Upper lobe of left lung (tissue), 6 donors: Measurements from ENCODE around the gene TRIM29. TPM values are rescaled to one million over a fixed set of nuclear protein-coding genes. Genes with fewer than 3 reads are reported as not detected.

ENCODE experiments used
- ATAC-seq, 2 donors: fragments of 200-7000 bp; cut with Tn5 transposase; one replicate each; pipeline ENCODE4 v1.9.1; 2022; ENCODE audit warnings: mild to moderate bottlenecking in 2 of 2, moderate library complexity in 2 of 2; ENCODE audit not compliant: low FRiP score in 2 of 2
- DNase-seq, 2 donors: peaks; one replicate each; pipeline ENCODE4 v3.0.0-alpha.2; 2019 to 2020
- H3K27ac ChIP-seq, 4 donors: fragments of 200-600 bp; sonication (generic); one replicate each; pipeline ENCODE4 v1.5.1; 2016 to 2019
- H3K27me3 ChIP-seq, 4 donors: fragments of 200-600 bp; sonication (generic); one replicate each; pipeline ENCODE4 v1.5.1; 2017 to 2019
- H3K36me3 ChIP-seq, 4 donors: fragments of 200-600 bp; sonication (generic); one replicate each; pipeline ENCODE4 v1.5.1; 2016 to 2019
- H3K4me1 ChIP-seq, 4 donors: fragments of 200-600 bp; sonication (generic); one replicate each; pipeline ENCODE4 v1.5.1; 2018 to 2019
- H3K4me3 ChIP-seq, 4 donors: fragments of 200-600 bp; sonication (generic); one replicate each; pipeline ENCODE4 v1.5.1; 2017 to 2019; ENCODE audit warnings: mild to moderate bottlenecking in 2 of 4, moderate library complexity in 1 of 4
- H3K9me3 ChIP-seq, 4 donors: fragments of 200-600 bp; sonication (generic); one replicate each; pipeline ENCODE4 v1.5.1; 2018 to 2019
- CTCF ChIP-seq, 6 experiments: fragments of 450-650 bp in 4 of 6; fragments of 200-600 bp in 2 of 6; sonication (generic) in 2 of 6; IDR thresholded peaks; one replicate each; pipeline ENCODE4 v1.5.1; 2016 to 2019; ENCODE audit warnings: antibody characterized with exemption in 6 of 6
- EP300 ChIP-seq, 4 donors: sonication (generic); formaldehyde crosslinking; IDR thresholded peaks; one replicate each; pipeline ENCODE4 v1.5.1; 2017; ENCODE audit warnings: antibody characterized with exemption in 4 of 4, control low read depth in 2 of 4
- POLR2A ChIP-seq, 4 donors: fragments of 450-650 bp; IDR thresholded peaks; one replicate each; pipeline ENCODE4 v1.5.1; 2016 to 2017; ENCODE audit warnings: antibody characterized with exemption in 4 of 4, mild to moderate bottlenecking in 2 of 4
- POLR2AphosphoS5 ChIP-seq, 2 donors: sonication (generic); formaldehyde crosslinking; IDR thresholded peaks; one replicate each; pipeline ENCODE4 v1.5.1; 2017; ENCODE audit warnings: antibody characterized with exemption in 2 of 2
- WGBS, 2 donors: methylation state at CpG; one replicate each; pipeline ENCODE4 v1.1.5; 2017 to 2018; 5-methylcytosine and 5-hydroxymethylcytosine counted together
- total RNA-seq, 6 donors: library from RNA; depleted of rRNA in 4 of 6; stranded (reverse); fragments of >200 nt in 4 of 6; gene quantifications; one replicate each; pipeline versions ENCODE4 v1.1.0 to v1.2.1, GENCODE V29; 2016 to 2021
- donor health status: DM: no; HTN: no; CAD: no; lungs with moderate emphysema.
- donor health status: DM: no; HTN: yes; CAD: no; lungs with severe emphysema.

The TRIM29 gene
- total RNA-seq, 6 donors from 2014 or later, result 2.3 to 36.7 (median 8.4) TPM

GRCh38 chr11:120135838-120136237, 2.1 kb downstream of the TRIM29 start:
- Histone ChIP-seq H3K4me3 (no peak overlapping the region), H3K9me3 (no peaks in the 10 kb centered on the region), H3K27ac (no peak overlapping the region), H3K4me1 (no peaks in the 10 kb centered on the region), H3K27me3 (no peaks in the 10 kb centered on the region), H3K36me3 (no peaks in the 10 kb centered on the region)
- no peak for ATAC-seq
- 73 to 94% methylated on average over 2 of the region's 2 CpGs for WGBS, 2 donors
- peak in 1 of 2 donors; percentile 7 for DNase-seq
- no peak for TF ChIP-seq CTCF (IDR thresholded peaks at IDR 0.05)
- no peak for TF ChIP-seq POLR2A (IDR thresholded peaks at IDR 0.05)
- TF ChIP-seq EP300 (IDR thresholded peaks at IDR 0.05), result no peak
- TF ChIP-seq POLR2AphosphoS5 (IDR thresholded peaks at IDR 0.05), result no peak

GRCh38 chr11:120134931-120135228, 3.0 kb downstream of the TRIM29 start:
- Histone ChIP-seq H3K27ac (no peak overlapping the region), H3K36me3 (no peaks in the 10 kb centered on the region), H3K4me3 (no peak overlapping the region), H3K27me3 (no peaks in the 10 kb centered on the region), H3K4me1 (no peaks in the 10 kb centered on the region), H3K9me3 (no peaks in the 10 kb centered on the region)
- DNase-seq (no peak), ATAC-seq (no peak)
- TF ChIP-seq EP300 (IDR thresholded peaks at IDR 0.05), result no peak
- no peak for TF ChIP-seq POLR2AphosphoS5 (IDR thresholded peaks at IDR 0.05)
- 96 to 100% methylated on average over 1 to 5 of the region's 5 CpGs for WGBS, 2 donors

- Histone ChIP-seq H3K4me1 (no peaks in the 10 kb centered on the region), H3K9me3 (no peaks in the 10 kb centered on the region), H3K4me3 (no peak overlapping the region), H3K27ac (no peak overlapping the region), H3K27me3 (no peaks in the 10 kb centered on the region), H3K36me3 (no peaks in the 10 kb centered on the region)
- DNase-seq (peak in 1 of 2 donors; percentile 12), ATAC-seq (no peak)
- TF ChIP-seq POLR2AphosphoS5 (IDR thresholded peaks at IDR 0.05) (no peak), CTCF (IDR thresholded peaks at IDR 0.05) (no peak), POLR2A (IDR thresholded peaks at IDR 0.05) (no peak), EP300 (IDR thresholded peaks at IDR 0.05) (no peak)
- WGBS, 2 donors, result 81 to 87% methylated on average over 10 to 14 of the region's 14 CpGs
Observed at GRCh38 chr11:120134106-120134930, 3.6 kb downstream of the TRIM29 start.

GRCh38 chr11:120133216-120134105, 4.5 kb downstream of the TRIM29 start:
- H3K27ac ChIP-seq, result no peak overlapping the region
- H3K4me1 ChIP-seq, result no peaks in the 10 kb centered on the region
- no peak overlapping the region for H3K4me3 ChIP-seq
- TF ChIP-seq POLR2A (IDR thresholded peaks at IDR 0.05), result no peak
- TF ChIP-seq POLR2AphosphoS5 (IDR thresholded peaks at IDR 0.05), result no peak
- TF ChIP-seq EP300 (IDR thresholded peaks at IDR 0.05), result no peak
- TF ChIP-seq CTCF (IDR thresholded peaks at IDR 0.05), result no peak
- WGBS, 2 donors, result 80 to 84% methylated on average over 11 of the region's 11 CpGs
- ATAC-seq (no peak), DNase-seq (peak in 1 of 2 donors; percentile 17)
- no peaks in the 10 kb centered on the region for H3K27me3 ChIP-seq
- no peaks in the 10 kb centered on the region for H3K36me3 ChIP-seq
- H3K9me3 ChIP-seq, result no peaks in the 10 kb centered on the region

GRCh38 chr11:120132645-120133185, 5.2 kb downstream of the TRIM29 start:
- DNase-seq, result peak in 1 of 2 donors; percentile 2
- WGBS, 2 donors, result 70 to 90% methylated on average over 3 to 4 of the region's 4 CpGs
- no peak for TF ChIP-seq POLR2A (IDR thresholded peaks at IDR 0.05)
- no peak for TF ChIP-seq CTCF (IDR thresholded peaks at IDR 0.05)
- TF ChIP-seq EP300 (IDR thresholded peaks at IDR 0.05), result no peak
- TF ChIP-seq POLR2AphosphoS5 (IDR thresholded peaks at IDR 0.05), result no peak

More at GRCh38 chr11:120132645-120133185, 5.2 kb downstream of the TRIM29 start:
- Histone ChIP-seq H3K4me3 (no peak overlapping the region), H3K27me3 (no peaks in the 10 kb centered on the region), H3K4me1 (no peaks in the 10 kb centered on the region), H3K27ac (no peak overlapping the region), H3K36me3 (no peaks in the 10 kb centered on the region), H3K9me3 (no peaks in the 10 kb centered on the region)
- no peak for ATAC-seq
